ENCODE results near the gene CCDC30.
"Not testable (repeated sequence)": the region's sequence is repeated elsewhere in the genome, so short reads cannot be mapped to it uniquely, and the experiment has no call there.

Gene CCDC30

DNA sequence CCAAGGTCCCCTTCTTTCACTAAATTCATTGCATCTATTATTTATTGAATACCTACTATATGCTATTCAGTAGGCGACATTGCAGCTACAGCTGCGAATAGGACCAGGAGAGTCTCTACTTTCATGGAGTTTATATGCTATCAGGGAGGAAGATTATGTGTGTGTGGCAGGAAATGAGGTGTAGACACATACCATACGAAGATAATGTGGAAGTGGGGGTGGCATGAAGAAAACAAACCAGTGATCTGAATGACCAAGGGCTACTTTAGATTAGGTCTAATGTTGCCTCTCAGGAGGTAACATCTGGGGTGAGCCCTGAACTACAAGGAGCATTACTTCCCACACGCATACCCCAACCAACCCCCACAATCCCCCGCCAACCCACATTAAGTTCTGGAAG lies 194.1 kb downstream of the CCDC30 start:
- DNase-seq (ENCODE audit: low spot score) = no peak

GRCh38 chr1:42657981-42658876 lies 195.1 kb downstream of the CCDC30 start, which contains the start of gene PPIH:
Gene PPIH, plus strand, starts transcription at chr1:42658423. Its CDS starts 24 bp downstream, at chr1:42658447.
- peak; percentile 90 for DNase-seq (ENCODE audit: low spot score)

GRCh38 chr1:42658877-42659337 lies 195.8 kb downstream of the CCDC30 start:
- no peak for DNase-seq (ENCODE audit: low spot score)

DNA sequence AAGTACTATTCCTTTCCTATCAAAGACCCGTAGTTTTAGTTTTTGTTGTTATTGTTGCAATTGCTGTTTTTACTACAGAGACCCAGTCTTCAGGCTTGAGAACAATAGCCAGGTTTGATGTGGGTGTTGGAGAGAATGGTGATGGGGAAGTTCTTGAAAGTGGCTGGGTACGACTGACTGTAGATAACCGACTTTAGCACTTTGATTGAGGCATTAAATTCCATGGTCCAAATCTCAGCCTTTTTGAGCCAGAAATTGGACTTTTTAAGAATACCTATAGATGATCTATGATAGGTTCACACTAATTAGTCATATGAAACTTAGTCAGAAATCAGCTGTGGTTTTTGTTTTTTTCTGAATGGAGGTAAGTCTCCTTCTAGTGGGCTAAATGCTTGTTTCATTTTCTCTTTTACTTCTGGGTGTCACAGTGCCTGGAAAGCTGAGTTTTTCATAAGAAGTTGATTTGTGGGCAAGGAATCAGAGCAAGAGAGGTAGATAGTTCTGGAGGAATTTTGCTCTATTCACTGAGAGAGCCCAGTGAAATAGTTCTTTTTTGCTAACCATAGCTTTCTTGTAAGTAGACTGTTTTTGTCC lies 197.9 kb downstream of the CCDC30 start:
- DNase-seq (ENCODE audit: low spot score) = no peak

DNA sequence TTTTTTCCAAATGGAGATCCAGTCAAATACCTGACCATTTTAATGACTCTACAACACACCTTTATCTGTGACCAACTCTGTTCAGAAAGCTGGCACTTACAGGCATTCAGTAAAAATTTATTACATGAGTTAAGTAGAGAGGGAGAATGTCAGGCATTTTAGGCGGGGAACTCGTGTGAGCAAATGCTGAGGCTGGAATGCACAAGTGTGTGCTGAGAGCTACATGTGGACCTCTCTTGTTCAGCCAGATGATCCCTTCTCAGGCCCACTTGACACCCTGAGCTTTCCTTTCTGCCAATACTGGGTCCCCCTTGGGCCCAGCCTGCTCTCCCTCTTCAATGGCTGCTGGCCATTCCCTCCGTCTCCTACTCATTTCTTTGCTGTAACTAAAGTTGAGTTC lies 206.8 kb downstream of the CCDC30 start:
- DNase-seq (ENCODE audit: low spot score) = no peak

- DNase-seq (ENCODE audit: low spot score) = no peak
These were observed 207.3 kb downstream of the CCDC30 start for GRCh38 chr1:42670425-42670824.

DNA sequence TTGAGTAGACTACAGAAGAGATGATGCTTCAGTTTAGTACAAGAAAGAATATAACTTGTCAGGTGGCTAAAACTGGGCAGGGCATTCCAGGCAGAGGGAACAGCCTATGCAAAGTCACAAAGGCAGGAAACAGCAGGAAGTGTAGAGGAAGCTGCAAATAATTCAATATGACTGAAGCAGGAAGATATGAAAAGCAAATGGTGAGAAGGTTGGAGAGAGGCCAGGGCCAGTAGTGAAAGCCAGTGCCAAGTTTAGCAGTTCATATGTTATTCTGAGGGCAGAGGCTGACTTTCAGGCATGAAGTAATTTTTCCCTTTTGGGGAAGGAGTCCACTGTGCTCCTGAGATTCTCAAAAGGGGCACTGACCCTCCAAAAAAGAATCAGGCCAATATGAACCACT lies 211.1 kb downstream of the CCDC30 start:
- no peak for DNase-seq (ENCODE audit: low spot score)

GRCh38 chr1:42674682-42675081 lies 211.6 kb downstream of the CCDC30 start:
- no peak for DNase-seq (ENCODE audit: low spot score)

DNA sequence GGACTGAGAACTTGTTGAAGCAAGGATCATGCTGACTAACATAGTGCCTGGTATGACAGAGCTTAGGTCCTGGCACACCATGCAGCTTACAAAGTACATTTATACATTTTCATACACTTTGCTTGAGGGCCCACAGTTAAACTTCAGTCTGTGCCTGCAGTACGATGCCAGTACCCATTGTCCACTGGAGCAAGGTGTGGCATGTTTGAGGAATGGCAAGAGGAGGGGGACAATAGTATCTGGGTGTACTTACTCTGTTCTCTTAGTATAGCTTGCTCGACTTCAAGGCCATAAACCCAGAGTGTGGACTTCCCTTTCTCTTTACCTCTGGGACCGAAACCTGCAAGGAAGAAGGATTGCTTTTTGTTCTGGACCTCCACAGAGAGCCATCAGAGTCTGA lies 212.4 kb downstream of the CCDC30 start:
- DNase-seq (ENCODE audit: low spot score) = no peak

- no peak for DNase-seq (ENCODE audit: low spot score)
These were observed 213.5 kb downstream of the CCDC30 start for GRCh38 chr1:42676534-42677087.

- no peak for DNase-seq (ENCODE audit: low spot score)
These were observed 216.4 kb downstream of the CCDC30 start for GRCh38 chr1:42679364-42679983.

DNA sequence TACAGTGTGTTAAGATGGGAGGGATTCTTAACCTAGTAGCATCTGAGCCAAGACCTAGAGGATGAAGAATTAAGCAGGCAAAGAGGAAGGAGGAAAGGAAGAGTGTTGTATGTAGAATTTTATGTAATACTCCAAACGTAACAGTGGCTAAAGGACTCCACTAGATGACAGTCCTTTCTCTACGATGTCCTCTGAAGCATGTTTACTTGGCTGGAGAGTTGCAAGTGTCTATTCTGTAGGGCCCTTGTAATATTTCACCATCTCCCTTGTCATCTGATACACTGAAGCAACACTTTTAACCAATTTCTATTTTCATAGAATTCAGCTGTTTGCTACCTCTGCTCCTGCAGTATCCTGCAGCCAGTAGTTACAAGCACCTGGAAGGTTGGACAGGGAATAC lies 217.0 kb downstream of the CCDC30 start:
- no peak for DNase-seq (ENCODE audit: low spot score)

GRCh38 chr1:42680921-42681683 lies 218.0 kb downstream of the CCDC30 start:
- peak; percentile 4 for DNase-seq (ENCODE audit: low spot score)

- DNase-seq (ENCODE audit: low spot score) = peak; percentile 98
These were observed 218.8 kb downstream of the CCDC30 start, which contains the start of gene YBX1 for GRCh38 chr1:42681741-42682483. Gene YBX1, plus strand, starts transcription at chr1:42682418. Its CDS starts 148 bp downstream, at chr1:42682566.

GRCh38 chr1:42682484-42682738 lies 219.3 kb downstream of the CCDC30 start:
- not testable (repeated sequence) for DNase-seq (ENCODE audit: low spot score)

DNA sequence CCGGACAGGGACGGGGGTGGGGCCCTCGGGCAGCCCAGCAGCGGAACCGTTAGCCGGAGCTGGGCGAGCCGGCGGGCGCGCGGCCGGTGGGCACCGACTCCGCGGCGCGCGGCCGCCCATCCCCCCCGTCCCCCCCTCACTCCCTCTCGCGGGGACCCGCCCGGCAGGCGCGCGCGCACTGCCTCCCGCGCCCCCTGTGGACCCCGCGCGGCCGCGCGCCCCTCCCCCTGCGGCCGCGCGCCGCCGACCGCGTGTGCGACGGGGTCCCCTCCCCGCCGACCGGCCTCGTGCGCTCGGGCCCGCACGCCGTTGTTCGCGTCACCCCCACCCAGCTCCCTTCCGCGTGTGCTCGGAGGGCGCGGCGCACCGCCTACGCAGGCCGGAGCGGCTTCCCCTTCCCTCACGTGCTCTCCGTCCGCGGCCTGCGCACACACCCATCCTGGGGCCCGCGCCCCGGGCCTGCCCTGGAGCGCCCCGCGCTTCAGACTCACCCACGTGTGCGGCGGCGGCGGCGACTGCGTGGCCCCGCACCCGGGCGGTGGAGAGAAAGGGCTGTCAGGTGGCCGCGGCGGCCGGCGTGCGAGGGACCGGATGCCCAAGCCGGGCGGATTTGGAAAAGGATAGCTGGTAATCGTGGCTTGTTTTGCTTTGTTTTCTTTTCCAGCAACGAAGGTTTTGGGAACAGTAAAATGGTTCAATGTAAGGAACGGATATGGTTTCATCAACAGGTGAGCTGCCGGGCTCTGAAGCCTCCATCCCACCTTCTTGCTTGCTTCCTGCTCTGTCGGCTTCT lies 219.8 kb downstream of the CCDC30 start:
- peak; percentile 32 for DNase-seq (ENCODE audit: low spot score)

DNA sequence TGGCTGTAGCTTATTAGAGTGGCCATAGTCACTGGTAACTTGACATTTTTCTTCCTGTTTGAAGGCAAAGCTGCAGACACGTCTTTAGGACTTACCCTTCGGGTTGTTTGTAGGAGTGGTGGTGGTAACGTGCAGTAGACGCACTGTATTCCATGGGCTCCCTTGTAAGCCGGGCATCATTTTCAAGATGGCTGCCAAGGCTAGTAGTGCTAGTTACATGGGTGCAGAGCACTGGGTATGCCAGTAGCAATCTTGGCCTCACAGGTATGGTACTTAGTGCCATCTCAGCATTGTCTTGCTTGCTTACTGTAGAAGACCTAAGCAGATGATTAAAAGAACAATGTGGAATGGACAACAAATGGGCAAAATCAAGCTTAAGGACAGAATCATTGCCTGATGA lies 221.1 kb downstream of the CCDC30 start:
- DNase-seq (ENCODE audit: low spot score) = peak; percentile 30

- no peak for DNase-seq (ENCODE audit: low spot score)
These were observed 223.3 kb downstream of the CCDC30 start for GRCh38 chr1:42686418-42686817.

GRCh38 chr1:42689912-42690311 lies 226.8 kb downstream of the CCDC30 start:
- no peak for DNase-seq (ENCODE audit: low spot score)

All from SK-N-DZ (cell line).